Duodenal mucosa (tissue), 2 donors: ENCODE data around the gene UBE4B.

ENCODE experiments used
- H3K27ac ChIP-seq: one replicate; pipeline ENCODE4 v1.7.0; 2013; ENCODE audit warnings: low read depth, low read length
- H3K27me3 ChIP-seq, 2 donors: one replicate each; pipeline ENCODE4 v1.7.0; 2013; ENCODE audit warnings: low read length in 2 of 2, control low read depth in 1 of 2; ENCODE audit not compliant: insufficient read depth in 2 of 2, control insufficient read depth in 1 of 2
- H3K36me3 ChIP-seq, 2 donors: one replicate each; pipeline ENCODE4 v1.7.0; 2013; ENCODE audit warnings: low read length in 2 of 2, control low read depth in 1 of 2; ENCODE audit not compliant: insufficient read depth in 2 of 2, control insufficient read depth in 1 of 2
- H3K4me1 ChIP-seq, 2 donors: one replicate each; pipeline ENCODE4 v1.7.0; 2013; ENCODE audit warnings: low read length in 2 of 2, control low read depth in 1 of 2; ENCODE audit not compliant: insufficient read depth in 2 of 2, control insufficient read depth in 1 of 2
- H3K4me3 ChIP-seq, 2 donors: one replicate each; pipeline ENCODE4 v1.7.0; 2013; ENCODE audit warnings: low read length in 2 of 2, low read depth in 1 of 2
- H3K9ac ChIP-seq, 2 donors: one replicate each; pipeline ENCODE4 v1.7.0; 2013; ENCODE audit warnings: low read length in 2 of 2, low read depth in 1 of 2
- H3K9me3 ChIP-seq, 2 donors: one replicate each; pipeline ENCODE4 v1.7.0; 2013; ENCODE audit warnings: low read length in 2 of 2, control low read depth in 1 of 2; ENCODE audit not compliant: control insufficient read depth in 1 of 2

UBE4B gene

GRCh38 chr1:10181154-10181553 lies 148.4 kb downstream of the UBE4B start:
- Histone ChIP-seq H3K27ac (no peak overlapping the region), H3K4me1 (no peaks in the 10 kb centered on the region), H3K27me3 (no peaks in the 10 kb centered on the region), H3K9ac (no peak overlapping the region), H3K9me3 (no peaks in the 10 kb centered on the region), H3K36me3 (peaks cover 11 to 25% of the 10 kb centered on the region in 2 donors), H3K4me3 (no peak overlapping the region)

GRCh38 chr1:10185759-10186158 lies 153.0 kb downstream of the UBE4B start:
- Histone ChIP-seq H3K9me3 (no peaks in the 10 kb centered on the region), H3K27me3 (no peaks in the 10 kb centered on the region), H3K27ac (no peak overlapping the region), H3K4me1 (no peaks in the 10 kb centered on the region), H3K36me3 (peaks cover 0 to 3% of the 10 kb centered on the region in 2 donors), H3K4me3 (no peak overlapping the region), H3K9ac (no peak overlapping the region)

- no peaks in the 10 kb centered on the region for H3K4me1 ChIP-seq
- H3K9me3 ChIP-seq: no peaks in the 10 kb centered on the region
- no peak overlapping the region for H3K9ac ChIP-seq
- no peaks in the 10 kb centered on the region for H3K36me3 ChIP-seq
- H3K27me3 ChIP-seq: no peaks in the 10 kb centered on the region
- H3K27ac ChIP-seq: no peak overlapping the region
- H3K4me3 ChIP-seq: no peak overlapping the region
Measured at GRCh38 chr1:10186331-10187025, 153.7 kb downstream of the UBE4B start.

GRCh38 chr1:10187026-10187334 lies 154.2 kb downstream of the UBE4B start:
- Histone ChIP-seq H3K4me1 (no peaks in the 10 kb centered on the region), H3K4me3 (no peak overlapping the region), H3K9me3 (no peaks in the 10 kb centered on the region), H3K36me3 (no peaks in the 10 kb centered on the region), H3K27me3 (no peaks in the 10 kb centered on the region), H3K27ac (no peak overlapping the region), H3K9ac (no peak overlapping the region)

- Histone ChIP-seq H3K27me3 (no peaks in the 10 kb centered on the region), H3K27ac (no peak overlapping the region), H3K4me1 (no peaks in the 10 kb centered on the region), H3K36me3 (no peaks in the 10 kb centered on the region), H3K9me3 (no peaks in the 10 kb centered on the region), H3K4me3 (no peak overlapping the region), H3K9ac (no peak overlapping the region)
Measured at GRCh38 chr1:10188133-10188650, 155.4 kb downstream of the UBE4B start.

- H3K4me1 ChIP-seq: no peaks in the 10 kb centered on the region
- no peaks in the 10 kb centered on the region for H3K27me3 ChIP-seq
- H3K36me3 ChIP-seq: no peaks in the 10 kb centered on the region
- H3K9ac ChIP-seq: no peak overlapping the region
- no peak overlapping the region for H3K27ac ChIP-seq
- no peak overlapping the region for H3K4me3 ChIP-seq
- H3K9me3 ChIP-seq: no peaks in the 10 kb centered on the region
Measured at GRCh38 chr1:10189659-10190058, 156.9 kb downstream of the UBE4B start.

- Histone ChIP-seq H3K36me3 (no peaks in the 10 kb centered on the region), H3K9me3 (no peaks in the 10 kb centered on the region), H3K27me3 (no peaks in the 10 kb centered on the region), H3K4me1 (no peaks in the 10 kb centered on the region), H3K9ac (no peak overlapping the region), H3K27ac (no peak overlapping the region), H3K4me3 (no peak overlapping the region)
Measured at GRCh38 chr1:10192263-10192662, 159.5 kb downstream of the UBE4B start.

GRCh38 chr1:10193288-10193687 lies 160.5 kb downstream of the UBE4B start:
- no peaks in the 10 kb centered on the region for H3K9me3 ChIP-seq
- no peaks in the 10 kb centered on the region for H3K36me3 ChIP-seq
- no peaks in the 10 kb centered on the region for H3K27me3 ChIP-seq
- no peak overlapping the region for H3K4me3 ChIP-seq
- H3K9ac ChIP-seq: no peak overlapping the region
- H3K4me1 ChIP-seq: no peaks in the 10 kb centered on the region
- H3K27ac ChIP-seq: no peak overlapping the region

GRCh38 chr1:10195570-10195969 lies 162.8 kb downstream of the UBE4B start:
- no peaks in the 10 kb centered on the region for H3K36me3 ChIP-seq
- no peak overlapping the region for H3K27ac ChIP-seq
- no peak overlapping the region for H3K9ac ChIP-seq
- no peaks in the 10 kb centered on the region for H3K27me3 ChIP-seq
- H3K4me3 ChIP-seq: no peak overlapping the region
- H3K4me1 ChIP-seq: no peaks in the 10 kb centered on the region
- H3K9me3 ChIP-seq: no peaks in the 10 kb centered on the region

GRCh38 chr1:10196976-10197375 lies 164.2 kb downstream of the UBE4B start:
- H3K4me3 ChIP-seq: no peak overlapping the region
- H3K27me3 ChIP-seq: no peaks in the 10 kb centered on the region
- no peak overlapping the region for H3K9ac ChIP-seq
- H3K27ac ChIP-seq: no peak overlapping the region
- H3K4me1 ChIP-seq: no peaks in the 10 kb centered on the region
- no peaks in the 10 kb centered on the region for H3K36me3 ChIP-seq
- H3K9me3 ChIP-seq: no peaks in the 10 kb centered on the region
